Uterus (tissue), 4 donors: ENCODE data around the gene TMEM269. TPM values are rescaled to one million over a fixed set of nuclear protein-coding genes. Genes with fewer than 3 reads are reported as not detected.
"Not testable (repeated sequence)": the region's sequence is repeated elsewhere in the genome, so short reads cannot be mapped to it uniquely, and the experiment has no call there.

Source experiments
- DNase-seq, 2 donors: peaks; one replicate each; pipeline ENCODE4 v3.0.0-alpha.2; 2019 to 2020
- H3K27ac ChIP-seq, 2 donors: fragments of 200-600 bp; sonication (generic); 1 replicate in 1 of 2; 2 replicates in 1 of 2; pipeline ENCODE4 v1.5.1; 2016 to 2018
- H3K27me3 ChIP-seq, 2 donors: fragments of 200-600 bp; sonication (generic); one replicate each; pipeline ENCODE4 v1.5.1; 2018 to 2019; ENCODE audit warnings: control low read depth in 1 of 2
- H3K36me3 ChIP-seq, 2 donors: fragments of 200-600 bp; sonication (generic); one replicate each; pipeline ENCODE4 v1.5.1; 2019; ENCODE audit warnings: control low read depth in 1 of 2
- H3K4me1 ChIP-seq, 2 donors: fragments of 200-600 bp; sonication (generic); one replicate each; pipeline ENCODE4 v1.5.1; 2018 to 2019; ENCODE audit warnings: control low read depth in 1 of 2
- H3K4me3 ChIP-seq, 2 donors: fragments of 200-600 bp; sonication (generic); 1 replicate in 1 of 2; 2 replicates in 1 of 2; pipeline ENCODE4 v1.5.1; 2018 to 2019; ENCODE audit warnings: mild to moderate bottlenecking in 1 of 2
- H3K9me3 ChIP-seq, 2 donors: fragments of 200-600 bp; sonication (generic); one replicate each; pipeline ENCODE4 v1.5.1; 2019; ENCODE audit warnings: control low read depth in 1 of 2
- POLR2A ChIP-seq, 2 donors: fragments of 450-650 bp; IDR thresholded peaks; one replicate each; pipeline ENCODE4 v1.6.1; 2016; ENCODE audit warnings: antibody characterized with exemption in 2 of 2, mild to moderate bottlenecking in 1 of 2, moderate library complexity in 1 of 2
- intact Hi-C: fragments of 100-400 bp; cut with DNase I; formaldehyde crosslinking; loops from one replicate; pipeline ENCODE4 v1.15.1; 2023; ENCODE audit warnings: low total_unique reads
- total RNA-seq, 4 donors: library from RNA; depleted of rRNA in 3 of 4; stranded (reverse); fragments of >200 nt in 3 of 4; gene quantifications; one replicate each; pipeline versions ENCODE4 v1.1.0 to v1.2.4, GENCODE V29; 2014 to 2023
- TF ChIP-seq, protein P1 (sequence below), 4 experiments: fragments of 200-600 bp in 2 of 4; fragments of 450-650 bp in 2 of 4; sonication (generic) in 2 of 4; IDR thresholded peaks; one replicate each; pipeline ENCODE4 v1.5.1; 2016 to 2019; ENCODE audit warnings: antibody characterized with exemption in 4 of 4, mild to moderate bottlenecking in 2 of 4, moderate library complexity in 1 of 4
- donor health status: DM: yes; HTN: yes; CAD: no.

TMEM269 gene
- total RNA-seq, 4 donors from 2014 or later: 0.07 to 1.1 TPM; not detected in 2

DNA sequence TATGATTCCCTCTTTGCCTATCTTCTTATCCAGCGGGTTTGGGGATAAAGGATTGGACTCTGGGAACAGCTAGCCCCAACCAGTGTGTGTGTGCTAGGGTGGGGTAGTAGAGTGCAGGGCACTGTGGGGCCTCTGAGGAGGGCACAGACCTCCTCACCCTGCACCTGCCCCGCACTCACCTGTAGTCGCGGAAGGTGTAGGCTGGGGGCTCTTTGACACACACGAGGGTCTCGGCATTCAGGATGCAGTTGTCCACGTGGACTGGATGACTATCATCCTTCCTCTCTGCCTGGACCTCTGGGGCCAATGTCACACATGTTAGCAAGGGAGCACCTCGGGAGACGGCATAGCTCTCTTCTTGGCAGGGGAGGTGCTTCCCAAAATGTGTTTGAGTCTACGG lies 36.8 kb upstream of the TMEM269 start:
- no peak overlapping the region for H3K27ac ChIP-seq
- DNase-seq: no peak
- H3K4me3 ChIP-seq: no peak overlapping the region
- intact Hi-C loops: no loop called here
- no peak for TF ChIP-seq POLR2A (IDR thresholded peaks at IDR 0.05)
- TF ChIP-seq, protein P1, sequence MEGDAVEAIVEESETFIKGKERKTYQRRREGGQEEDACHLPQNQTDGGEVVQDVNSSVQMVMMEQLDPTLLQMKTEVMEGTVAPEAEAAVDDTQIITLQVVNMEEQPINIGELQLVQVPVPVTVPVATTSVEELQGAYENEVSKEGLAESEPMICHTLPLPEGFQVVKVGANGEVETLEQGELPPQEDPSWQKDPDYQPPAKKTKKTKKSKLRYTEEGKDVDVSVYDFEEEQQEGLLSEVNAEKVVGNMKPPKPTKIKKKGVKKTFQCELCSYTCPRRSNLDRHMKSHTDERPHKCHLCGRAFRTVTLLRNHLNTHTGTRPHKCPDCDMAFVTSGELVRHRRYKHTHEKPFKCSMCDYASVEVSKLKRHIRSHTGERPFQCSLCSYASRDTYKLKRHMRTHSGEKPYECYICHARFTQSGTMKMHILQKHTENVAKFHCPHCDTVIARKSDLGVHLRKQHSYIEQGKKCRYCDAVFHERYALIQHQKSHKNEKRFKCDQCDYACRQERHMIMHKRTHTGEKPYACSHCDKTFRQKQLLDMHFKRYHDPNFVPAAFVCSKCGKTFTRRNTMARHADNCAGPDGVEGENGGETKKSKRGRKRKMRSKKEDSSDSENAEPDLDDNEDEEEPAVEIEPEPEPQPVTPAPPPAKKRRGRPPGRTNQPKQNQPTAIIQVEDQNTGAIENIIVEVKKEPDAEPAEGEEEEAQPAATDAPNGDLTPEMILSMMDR (IDR thresholded peaks at IDR 0.05): no peak
- H3K36me3 ChIP-seq: no peaks in the 10 kb centered on the region
- no peaks in the 10 kb centered on the region for H3K27me3 ChIP-seq
- no peaks in the 10 kb centered on the region for H3K4me1 ChIP-seq
- H3K9me3 ChIP-seq: no peaks in the 10 kb centered on the region

DNA sequence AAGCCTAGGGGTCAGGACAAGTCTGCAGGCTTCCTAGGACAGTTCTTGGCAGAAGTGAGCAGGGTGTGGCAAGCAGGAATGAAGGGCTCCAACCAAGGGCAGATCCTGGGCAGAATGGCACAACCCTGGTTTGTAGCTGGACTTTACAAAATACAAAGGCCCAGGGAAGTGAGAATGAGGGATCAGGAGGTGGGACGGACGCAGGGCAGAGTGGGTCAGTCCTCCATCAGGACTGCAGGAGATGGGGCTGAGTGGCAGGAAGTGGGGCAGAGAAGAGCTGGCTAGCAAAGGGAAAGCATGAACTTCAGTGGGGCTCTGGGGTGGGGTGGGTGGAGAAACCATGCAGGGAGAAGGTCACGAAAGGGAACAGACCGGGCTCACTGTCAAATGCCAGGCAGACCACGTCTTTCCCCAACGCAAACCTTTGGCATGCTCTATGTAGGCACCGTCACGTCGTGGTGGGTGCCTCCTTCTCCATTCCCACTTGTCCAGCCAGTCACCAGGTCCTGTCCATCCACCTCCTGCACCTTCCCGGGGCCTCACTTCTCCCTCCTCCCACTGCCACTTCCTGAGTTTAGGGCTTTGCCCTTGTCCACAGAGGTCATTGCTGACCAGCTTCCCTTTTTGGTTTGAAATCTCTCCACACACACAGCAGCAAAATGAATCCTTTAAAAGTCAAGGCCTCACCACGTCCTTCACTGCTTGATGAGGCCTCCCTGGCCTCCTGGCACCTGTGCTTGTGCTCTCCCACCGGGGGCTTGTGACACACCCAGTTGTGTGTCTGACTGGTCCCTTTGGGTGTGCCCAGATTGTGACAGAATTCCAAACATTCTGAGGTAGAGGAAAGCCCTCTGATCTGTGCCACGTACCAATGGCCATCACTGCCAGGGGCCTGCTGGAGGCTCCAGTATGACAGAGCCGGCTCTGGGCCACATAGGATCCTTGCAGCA lies 36.1 kb upstream of the TMEM269 start:
- Histone ChIP-seq H3K9me3 (no peaks in the 10 kb centered on the region), H3K27ac (no peak overlapping the region), H3K27me3 (no peaks in the 10 kb centered on the region), H3K4me1 (no peaks in the 10 kb centered on the region), H3K4me3 (no peak overlapping the region), H3K36me3 (no peaks in the 10 kb centered on the region)
- intact Hi-C loops: no loop called here
- no peak for DNase-seq
- no peak for TF ChIP-seq POLR2A (IDR thresholded peaks at IDR 0.05)
- TF ChIP-seq, protein P1 (IDR thresholded peaks at IDR 0.05): no peak

DNA sequence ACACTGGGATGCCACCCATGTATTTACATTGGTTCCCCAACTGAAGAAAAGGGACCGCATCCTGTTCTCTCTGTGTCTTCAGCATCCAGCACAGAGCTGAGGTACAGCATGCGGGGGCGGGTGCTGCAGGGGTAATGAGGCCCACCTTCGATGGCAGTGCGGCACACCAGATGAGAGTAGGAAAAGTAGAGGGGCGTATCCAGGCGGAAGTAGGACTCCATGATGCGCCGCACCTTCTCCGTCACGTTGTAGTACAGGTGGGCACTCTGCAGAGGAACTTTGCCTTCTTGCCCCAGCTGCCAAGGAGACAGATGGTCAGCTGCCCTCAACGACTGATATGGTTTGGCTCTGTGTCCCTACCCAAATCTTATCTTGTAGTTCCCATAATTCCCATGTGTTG lies 34.8 kb upstream of the TMEM269 start:
- TF ChIP-seq, protein P1 (IDR thresholded peaks at IDR 0.05): no peak
- TF ChIP-seq POLR2A (IDR thresholded peaks at IDR 0.05): no peak
- Histone ChIP-seq H3K4me3 (no peak overlapping the region), H3K27ac (no peak overlapping the region), H3K27me3 (no peaks in the 10 kb centered on the region), H3K4me1 (no peaks in the 10 kb centered on the region), H3K36me3 (no peaks in the 10 kb centered on the region), H3K9me3 (no peaks in the 10 kb centered on the region)
- DNase-seq: no peak
- intact Hi-C loops: no loop called here

DNA sequence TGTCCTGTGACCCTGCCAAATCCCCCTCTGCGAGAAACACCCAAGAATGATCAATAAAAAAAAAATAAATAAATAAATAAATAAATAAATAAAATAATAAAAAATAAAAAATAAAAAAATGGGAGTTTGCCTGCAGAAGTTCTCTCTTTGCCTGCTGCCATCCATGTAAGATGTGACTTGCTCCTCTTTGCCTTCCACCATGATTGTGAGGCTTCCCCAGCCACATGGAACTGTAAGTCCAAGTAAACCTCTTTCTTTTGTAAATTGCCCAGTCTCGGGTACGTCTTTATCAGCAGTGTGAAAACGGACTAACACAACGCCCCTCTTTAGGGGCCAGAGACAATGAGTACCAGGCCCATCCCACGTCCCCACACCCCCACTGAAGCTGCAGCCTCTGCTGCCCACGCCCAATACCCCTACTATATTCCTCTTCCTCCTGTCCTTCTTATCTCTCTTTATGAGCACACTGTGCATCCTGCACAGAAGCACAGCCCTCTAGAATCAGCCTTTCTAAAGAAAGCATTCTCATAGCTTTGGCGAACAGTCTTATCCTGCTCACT lies 33.2 kb upstream of the TMEM269 start:
- H3K4me1 ChIP-seq, H3K27me3 ChIP-seq, intact Hi-C loops, H3K9me3 ChIP-seq, H3K4me3 ChIP-seq, DNase-seq, H3K36me3 ChIP-seq, H3K27ac ChIP-seq: not testable (repeated sequence)

DNA sequence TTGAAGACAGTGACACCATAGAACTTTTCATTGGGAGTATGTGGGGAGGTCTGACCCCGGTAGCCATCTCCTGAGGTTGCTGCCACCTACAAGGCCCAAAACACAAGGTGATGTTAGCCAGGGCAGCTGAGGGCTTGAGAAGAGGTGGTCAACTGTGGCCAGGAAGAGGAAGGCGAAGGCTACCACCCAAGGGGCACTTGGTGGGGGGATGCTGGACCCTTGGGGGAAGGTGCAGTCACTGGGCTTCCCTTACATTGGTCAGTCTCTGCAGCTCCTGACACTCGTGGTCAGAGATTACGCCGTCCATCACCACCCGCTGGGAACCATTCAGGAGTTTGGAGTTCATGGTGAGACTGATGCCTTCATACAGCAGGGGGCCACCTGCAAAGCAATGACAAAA lies 32.5 kb upstream of the TMEM269 start:
- H3K9me3 ChIP-seq: no peaks in the 10 kb centered on the region
- intact Hi-C loops: no loop called here
- no peak for DNase-seq
- TF ChIP-seq POLR2A (IDR thresholded peaks at IDR 0.05): no peak
- TF ChIP-seq, protein P1 (IDR thresholded peaks at IDR 0.05): no peak
- no peaks in the 10 kb centered on the region for H3K27me3 ChIP-seq
- no peaks in the 10 kb centered on the region for H3K36me3 ChIP-seq
- H3K4me3 ChIP-seq: no peak overlapping the region
- H3K4me1 ChIP-seq: no peaks in the 10 kb centered on the region
- no peak overlapping the region for H3K27ac ChIP-seq
